GM23248 (cell line): Measurements from ENCODE around the gene SPSB3. TPM values are rescaled to one million over a fixed set of nuclear protein-coding genes. Genes with fewer than 3 reads are reported as not detected.

ENCODE experiments used
- DNase-seq: peaks from one replicate; pipeline ENCODE4 v3.0.0-alpha.2; 2015
- H2AFZ ChIP-seq: fragments of 200-600 bp; sonication (generic); 2 replicates; pipeline ENCODE4 v1.6.1; 2016; ENCODE audit warnings: antibody characterized with exemption
- H3F3A ChIP-seq: fragments of 200-600 bp; sonication (generic); 2 replicates; pipeline ENCODE4 v1.6.1; 2016; ENCODE audit warnings: mild to moderate bottlenecking, antibody characterized with exemption, mixed run types; ENCODE audit not compliant: insufficient read depth
- H3K27ac ChIP-seq: fragments of 200-600 bp; sonication (generic); 2 replicates; pipeline ENCODE4 v1.5.1; 2016; ENCODE audit warnings: mild to moderate bottlenecking
- H3K27me3 ChIP-seq: fragments of 200-600 bp; sonication (generic); replicated peaks from 2 replicates; pipeline ENCODE4 v1.6.1; 2016; ENCODE audit warnings: mild to moderate bottlenecking; ENCODE audit not compliant: insufficient read depth
- H3K36me3 ChIP-seq: fragments of 200-600 bp; sonication (generic); 2 replicates; pipeline ENCODE4 v1.6.1; 2016; ENCODE audit warnings: low read depth, mild to moderate bottlenecking
- H3K4me1 ChIP-seq: fragments of 200-600 bp; sonication (generic); 2 replicates; pipeline ENCODE4 v1.6.1; 2016; ENCODE audit warnings: mild to moderate bottlenecking; ENCODE audit not compliant: insufficient read depth
- H3K4me2 ChIP-seq: fragments of 200-600 bp; sonication (generic); one replicate; pipeline ENCODE4 v1.6.1; 2016; ENCODE audit warnings: mild to moderate bottlenecking; ENCODE audit not compliant: unreplicated experiment
- H3K4me3 ChIP-seq: fragments of 200-600 bp; sonication (generic); 2 replicates; pipeline ENCODE4 v1.5.1; 2016; ENCODE audit warnings: mild to moderate bottlenecking
- H3K79me2 ChIP-seq: fragments of 200-600 bp; sonication (generic); 2 replicates; pipeline ENCODE4 v1.6.1; 2016; ENCODE audit warnings: mild to moderate bottlenecking; ENCODE audit not compliant: insufficient read depth
- H3K9ac ChIP-seq: fragments of 200-600 bp; sonication (generic); 2 replicates; pipeline ENCODE4 v1.6.1; 2016; ENCODE audit warnings: mild to moderate bottlenecking
- H3K9me2 ChIP-seq: fragments of 200-600 bp; sonication (generic); 2 replicates; pipeline ENCODE4 v1.6.1; 2016; ENCODE audit warnings: mixed run types, mild to moderate bottlenecking, moderate library complexity; ENCODE audit not compliant: insufficient read depth
- H3K9me3 ChIP-seq: fragments of 200-600 bp; sonication (generic); one replicate; pipeline ENCODE4 v1.6.1; 2017; ENCODE audit warnings: low read depth
- H4K20me1 ChIP-seq: fragments of 200-600 bp; sonication (generic); 2 replicates; pipeline ENCODE4 v1.6.0; 2016; ENCODE audit not compliant: insufficient read depth
- EZH2 ChIP-seq: fragments of 200-600 bp; sonication (generic); IDR thresholded peaks from 2 replicates; pipeline ENCODE4 v1.6.1; 2018; ENCODE audit warnings: antibody characterized with exemption, mild to moderate bottlenecking; ENCODE audit not compliant: insufficient read depth, poor library complexity, severe bottlenecking
- EZH2phosphoT487 ChIP-seq: fragments of 200-600 bp; sonication (generic); IDR thresholded peaks from 2 replicates; pipeline ENCODE4 v1.6.1; 2018; ENCODE audit warnings: antibody characterized with exemption, moderate library complexity, mild to moderate bottlenecking, low read depth; ENCODE audit not compliant: insufficient read depth
- WGBS, 2 experiments: methylation state at CpG; one replicate each; pipeline ENCODE4 v1.1.6; 2015 to 2017; ENCODE audit warnings: low lambda C conversion rate in 2 of 2, low coverage in 1 of 2; ENCODE audit errors: missing lambda C conversion rate in 2 of 2; 5-methylcytosine and 5-hydroxymethylcytosine counted together
- in situ Hi-C: fragments of 300-500 bp; cut with MboI; formaldehyde crosslinking; loops from 2 replicates; pipeline ENCODE4 v1.15.0; 2020
- microRNA-seq: library from miRNA; unstranded; fragments of <30 nt; microRNA quantifications from one replicate; pipeline ENCODE4, GENCODE V29; 2016; ENCODE audit warnings: borderline number of aligned reads
- polyA plus RNA-seq: library from polyadenylated mRNA; unstranded; fragments of >200 nt; fragmentation: Nextera tagmentation; extraction: Ambion mirVana; gene quantifications from 2 replicates; pipeline ENCODE4 v1.2.1, GENCODE V29; 2016
- small RNA-seq: library from RNA; depleted of rRNA; stranded (forward); fragments of <200 nt; gene quantifications from one replicate; pipeline ENCODE3, GENCODE V24; 2014; ENCODE audit warnings: low read depth, low replicate concordance
- total RNA-seq: library from RNA; depleted of rRNA; stranded (reverse); fragments of >200 nt; shearing (Covaris generic); gene quantifications from 2 replicates; pipeline ENCODE4 v1.2.3, GENCODE V29; 2014; rRNA removed

SPSB3 gene
- total and polyA plus RNA-seq, 2 experiments from 2014 or later, result 35.3 to 35.6 TPM

GRCh38 chr16:1727651-1728624 is 54.4 kb downstream of the SPSB3 start:
- no peak overlapping the region for H3K9ac ChIP-seq
- no peaks in the 10 kb centered on the region for H3K9me2 ChIP-seq
- H3K4me2 ChIP-seq, result no peak overlapping the region
- in situ Hi-C loops, result no loop called here
- TF ChIP-seq EZH2 (no peak), EZH2phosphoT487 (no peak)
- no peaks in the 10 kb centered on the region for H3K9me3 ChIP-seq
- H3K79me2 ChIP-seq, result peaks cover 48% of the 10 kb centered on the region
- 0 out of 2 replicates have a peak, but pooled peaks cover 4% of the 10 kb centered on the region for H3K4me1 ChIP-seq
- H2AFZ ChIP-seq, result no peak overlapping the region
- H3K36me3 ChIP-seq, result no peaks in the 10 kb centered on the region; the same call in 1 of the 2 replicates
- H3K27me3 ChIP-seq, result no peaks in the 10 kb centered on the region
- H4K20me1 ChIP-seq, result peaks cover 3% of the 10 kb centered on the region
- no peak for DNase-seq
- no peaks in the 10 kb centered on the region; the same call in 1 of the 2 replicates for H3F3A ChIP-seq
- 88 to 91% methylated on average over 36 to 37 of the region's 37 CpGs for WGBS, 2 experiments
- H3K4me3 ChIP-seq, result no peak overlapping the region
- H3K27ac ChIP-seq, result no peak overlapping the region

Small RNAs within 50 kb of the gene (microRNA-seq; reads per million reads assigned to microRNA genes)
- gene MIR3177, result 4.1 reads per million

Small RNAs within 50 kb of the gene (small RNA-seq; reads per million reads assigned to genes)
- not detected for gene MIR3177

Other genes with a start within 250 kb of the SPSB3 start
- 40.0 and 43.1 TPM in 2 replicates for gene TMEM204, start 248.9 kb downstream of the SPSB3 start, total RNA-seq
- gene TMEM204, start 248.9 kb downstream of the SPSB3 start, polyA plus RNA-seq, result 26.0 and 28.6 TPM in 2 replicates
- 27.3 and 31.9 TPM in 2 replicates for gene IFT140, start 170.5 kb downstream of the SPSB3 start, total RNA-seq
- 13.4 and 14.5 TPM in 2 replicates for gene IFT140, start 170.5 kb downstream of the SPSB3 start, polyA plus RNA-seq
- 6.3 TPM in 2 replicates for gene CRAMP1, start 170.2 kb downstream of the SPSB3 start, total RNA-seq
- gene CRAMP1, start 170.2 kb downstream of the SPSB3 start, polyA plus RNA-seq, result 2.2 and 2.5 TPM in 2 replicates
- 51.8 and 55.9 TPM in 2 replicates for gene JPT2, start 104.3 kb downstream of the SPSB3 start, total RNA-seq
- gene JPT2, start 104.3 kb downstream of the SPSB3 start, polyA plus RNA-seq, result 6.5 and 8.0 TPM in 2 replicates
- 28.3 and 58.9 TPM in 2 replicates for gene MAPK8IP3, start 76.4 kb downstream of the SPSB3 start, total RNA-seq
- 9.1 and 10.0 TPM in 2 replicates for gene MAPK8IP3, start 76.4 kb downstream of the SPSB3 start, polyA plus RNA-seq
- 45.3 and 57.7 TPM in 2 replicates for gene NME3, start 11.0 kb downstream of the SPSB3 start, total RNA-seq
- 50.8 and 55.4 TPM in 2 replicates for gene NME3, start 11.0 kb downstream of the SPSB3 start, polyA plus RNA-seq
- 9.3 and 12.3 TPM in 2 replicates for gene EME2, start 9.8 kb downstream of the SPSB3 start, total RNA-seq
- 3.1 and 3.9 TPM in 2 replicates for gene EME2, start 9.8 kb downstream of the SPSB3 start, polyA plus RNA-seq
- 96.5 and 99.4 TPM in 2 replicates for gene MRPS34, start 9.4 kb downstream of the SPSB3 start, total RNA-seq
- 113 and 119 TPM in 2 replicates for gene MRPS34, start 9.4 kb downstream of the SPSB3 start, polyA plus RNA-seq
- 88.9 and 189 TPM in 2 replicates for gene NUBP2, start 389 bp upstream of the SPSB3 start, total RNA-seq
- 64.3 and 66.4 TPM in 2 replicates for gene NUBP2, start 389 bp upstream of the SPSB3 start, polyA plus RNA-seq
- gene IGFALS, start 11.1 kb upstream of the SPSB3 start, total RNA-seq, result 0.51 TPM in 1 of 2 replicates, not detected in the other
- not detected in 2 replicates for gene IGFALS, start 11.1 kb upstream of the SPSB3 start, polyA plus RNA-seq
- 48.4 and 76.5 TPM in 2 replicates for gene HAGH, start 44.3 kb upstream of the SPSB3 start, total RNA-seq
- gene HAGH, start 44.3 kb upstream of the SPSB3 start, polyA plus RNA-seq, result 45.5 and 48.9 TPM in 2 replicates
- 40.9 and 55.3 TPM in 2 replicates for gene FAHD1, start 44.6 kb upstream of the SPSB3 start, total RNA-seq
- gene FAHD1, start 44.6 kb upstream of the SPSB3 start, polyA plus RNA-seq, result 39.7 and 40.6 TPM in 2 replicates
- 0.38 TPM in 1 of 2 replicates, not detected in the other for gene MEIOB, start 89.6 kb upstream of the SPSB3 start, total RNA-seq
- gene MEIOB, start 89.6 kb upstream of the SPSB3 start, polyA plus RNA-seq, result 0.14 TPM in 1 of 2 replicates, not detected in the other
- gene HS3ST6, start 135.8 kb upstream of the SPSB3 start, total RNA-seq, result not detected in 2 replicates
- gene HS3ST6, start 135.8 kb upstream of the SPSB3 start, polyA plus RNA-seq, result not detected in 2 replicates
- gene MSRB1, start 160.6 kb upstream of the SPSB3 start, total RNA-seq, result 13.9 and 14.1 TPM in 2 replicates
- gene MSRB1, start 160.6 kb upstream of the SPSB3 start, polyA plus RNA-seq, result 26.9 and 27.4 TPM in 2 replicates
- gene RPL3L, start 172.1 kb upstream of the SPSB3 start, total RNA-seq, result not detected in 2 replicates
- not detected in 2 replicates for gene RPL3L, start 172.1 kb upstream of the SPSB3 start, polyA plus RNA-seq
- 136 and 220 TPM in 2 replicates for gene NDUFB10, start 177.0 kb upstream of the SPSB3 start, total RNA-seq
- 266 and 279 TPM in 2 replicates for gene NDUFB10, start 177.0 kb upstream of the SPSB3 start, polyA plus RNA-seq
- gene RPS2, start 182.3 kb upstream of the SPSB3 start, total RNA-seq, result 1,339 and 1,536 TPM in 2 replicates
- 1,060 and 1,077 TPM in 2 replicates for gene RPS2, start 182.3 kb upstream of the SPSB3 start, polyA plus RNA-seq
- not detected in 2 replicates for gene RNF151, start 184.3 kb upstream of the SPSB3 start, total RNA-seq
- 0.25 TPM in 1 of 2 replicates, not detected in the other for gene RNF151, start 184.3 kb upstream of the SPSB3 start, polyA plus RNA-seq
- gene TBL3, start 189.5 kb upstream of the SPSB3 start, total RNA-seq, result 43.7 and 68.5 TPM in 2 replicates
- gene TBL3, start 189.5 kb upstream of the SPSB3 start, polyA plus RNA-seq, result 46.8 and 52.0 TPM in 2 replicates
- gene NOXO1, start 198.9 kb upstream of the SPSB3 start, total RNA-seq, result not detected in 2 replicates
- 0.23 TPM in 1 of 2 replicates, not detected in the other for gene NOXO1, start 198.9 kb upstream of the SPSB3 start, polyA plus RNA-seq
- gene GFER, start 201.6 kb upstream of the SPSB3 start, total RNA-seq, result 16.4 and 26.4 TPM in 2 replicates
- 31.0 and 31.6 TPM in 2 replicates for gene GFER, start 201.6 kb upstream of the SPSB3 start, polyA plus RNA-seq
- 0.22 and 0.76 TPM in 2 replicates for gene SYNGR3, start 207.4 kb upstream of the SPSB3 start, total RNA-seq
- gene SYNGR3, start 207.4 kb upstream of the SPSB3 start, polyA plus RNA-seq, result 0.72 and 1.3 TPM in 2 replicates
- gene ZNF598, start 227.2 kb upstream of the SPSB3 start, total RNA-seq, result 21.2 and 23.4 TPM in 2 replicates
- 12.2 and 14.1 TPM in 2 replicates for gene ZNF598, start 227.2 kb upstream of the SPSB3 start, polyA plus RNA-seq
- not detected in 2 replicates for gene NPW, start 237.2 kb upstream of the SPSB3 start, total RNA-seq
- 2.1 and 3.0 TPM in 2 replicates for gene NPW, start 237.2 kb upstream of the SPSB3 start, polyA plus RNA-seq
- 27.3 and 39.7 TPM in 2 replicates for gene NHERF2, start 244.3 kb upstream of the SPSB3 start, total RNA-seq
- gene NHERF2, start 244.3 kb upstream of the SPSB3 start, polyA plus RNA-seq, result 29.0 and 45.1 TPM in 2 replicates